Adrenal gland (tissue), 12 donors: ENCODE data around the gene ZNF236. TPM values are rescaled to one million over a fixed set of nuclear protein-coding genes. Genes with fewer than 3 reads are reported as not detected.

ENCODE experiments used
- DNase-seq, 7 donors: peaks; one replicate each; pipeline ENCODE4 v3.0.0-alpha.2; 2019 to 2020
- H3K27ac ChIP-seq, 5 donors: fragments of 200-600 bp; sonication (generic) in 4 of 5; 1 replicate in 3 of 5; 2 replicates in 2 of 5; pipeline versions ENCODE4 v1.5.1 to v1.8.0; 2016 to 2020; ENCODE audit warnings: mild to moderate bottlenecking in 1 of 5
- H3K27me3 ChIP-seq: fragments of 200-600 bp; 2 replicates; pipeline ENCODE4 v1.8.0; 2021
- H3K36me3 ChIP-seq, 2 donors: fragments of 200-600 bp; replicated peaks in 1 of 2; 1 replicate in 1 of 2; 2 replicates in 1 of 2; pipeline versions ENCODE4 v1.5.1 to v1.8.0; 2018 to 2022
- H3K4me1 ChIP-seq, 2 donors: fragments of 200-600 bp; replicated peaks in 1 of 2; 1 replicate in 1 of 2; 2 replicates in 1 of 2; pipeline versions ENCODE4 v1.5.1 to v1.8.0; 2018 to 2021
- H3K4me3 ChIP-seq, 4 donors: fragments of 200-600 bp; sonication (generic) in 3 of 4; one replicate each; pipeline ENCODE4 v1.5.1; 2016 to 2018
- H3K9me3 ChIP-seq, 3 donors: fragments of 200-600 bp; sonication (generic) in 1 of 3; replicated peaks in 1 of 3; 1 replicate in 2 of 3; 2 replicates in 1 of 3; pipeline versions ENCODE4 v1.5.1 to v1.8.0; 2016 to 2021
- POLR2A ChIP-seq, 2 donors: fragments of 450-650 bp; IDR thresholded peaks; one replicate each; pipeline ENCODE4 v1.6.1; 2017; ENCODE audit warnings: antibody characterized with exemption in 2 of 2, mild to moderate bottlenecking in 2 of 2, moderate library complexity in 1 of 2
- WGBS, 4 donors: extraction: QIAGEN DNeasy Blood & Tissue Kit in 2 of 4; methylation state at CpG; one replicate each; pipeline versions ENCODE4 v1.1.5 to v1.1.7; 2013 to 2017; 5-methylcytosine and 5-hydroxymethylcytosine counted together
- intact Hi-C, 2 donors: fragments of 100-400 bp; cut with DNase I; formaldehyde crosslinking; loops; one replicate each; pipeline versions ENCODE4 v1.14.1 to v1.15.0; 2022 to 2023
- polyA plus RNA-seq, 3 donors: library from polyadenylated mRNA; stranded (reverse); fragments of 200-250 nt in 2 of 3; fragments of 350-450 nt in 1 of 3; fragmentation: Illumina TruSeq in 1 of 3; extraction: RNeasy Lipid Tissue Mini Kit (QIAGEN cat#74804) in 1 of 3; gene quantifications; one replicate each; pipeline ENCODE4 v1.2.3, GENCODE V29; 2013 to 2014
- total RNA-seq, 9 donors: library from RNA; depleted of rRNA in 4 of 9; stranded (reverse); fragments of >200 nt in 4 of 9; fragments of 120-200 nt in 1 of 9; fragmentation: NEBNext Ultra II Directional in 1 of 9; extraction: Animal tissue kit (Norgen Biotek cat#: 25700) in 1 of 9; gene quantifications; one replicate each; pipeline versions ENCODE4 v1.1.0 to v1.2.4, GENCODE V29; 2013 to 2023
- TF ChIP-seq, protein P1 (sequence below), 6 experiments: fragments of 450-650 bp in 4 of 6; fragments of 200-600 bp in 2 of 6; sonication (generic) in 1 of 6; IDR thresholded peaks; 1 replicate in 5 of 6; 2 replicates in 1 of 6; pipeline versions ENCODE4 v1.5.1 to v1.8.0; 2016 to 2021; ENCODE audit warnings: antibody characterized with exemption in 6 of 6, mild to moderate bottlenecking in 2 of 6, moderate library complexity in 1 of 6
- donor health status: healthy with polysubstance abuse.
- donor health status: Bipolar disorder and iron deficiency.
- donor health status: DM: yes; HTN: yes; CAD: no.
- donor health status: DM: no; HTN: no; CAD: no.
- donor health status: DM: no; HTN: no; CAD: no.
- donor health status: DM: yes; HTN: yes; CAD: no.

ZNF236 gene
- total and polyA plus RNA-seq, 12 donors = 2.7 to 35.2 (median 8.1) TPM

DNA sequence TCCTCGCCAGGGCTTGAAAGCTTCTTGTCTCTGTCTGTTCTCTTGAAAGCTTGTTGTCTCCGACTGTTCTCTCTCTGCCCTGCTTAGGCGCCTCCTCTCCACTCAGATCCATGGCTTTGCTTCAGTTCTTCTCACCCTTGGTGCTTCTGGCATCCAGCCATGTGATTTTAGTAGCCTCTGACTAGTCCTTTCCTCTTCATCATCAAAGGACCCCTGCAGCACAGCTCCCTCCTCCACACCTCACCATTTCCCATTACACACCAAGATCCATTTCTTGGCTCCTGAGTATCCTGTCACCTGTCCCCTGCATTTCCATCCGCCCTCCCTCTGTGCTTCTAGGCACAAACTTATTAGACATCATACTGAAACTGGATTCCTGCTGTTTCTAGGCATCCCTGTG, 59.4 kb downstream of the ZNF236 start:
- 91 to 99% (median 95%) methylated on average over 4 of the region's 4 CpGs for WGBS, 4 donors
- no peak for TF ChIP-seq POLR2A (IDR thresholded peaks at IDR 0.05)
- TF ChIP-seq, protein P1, sequence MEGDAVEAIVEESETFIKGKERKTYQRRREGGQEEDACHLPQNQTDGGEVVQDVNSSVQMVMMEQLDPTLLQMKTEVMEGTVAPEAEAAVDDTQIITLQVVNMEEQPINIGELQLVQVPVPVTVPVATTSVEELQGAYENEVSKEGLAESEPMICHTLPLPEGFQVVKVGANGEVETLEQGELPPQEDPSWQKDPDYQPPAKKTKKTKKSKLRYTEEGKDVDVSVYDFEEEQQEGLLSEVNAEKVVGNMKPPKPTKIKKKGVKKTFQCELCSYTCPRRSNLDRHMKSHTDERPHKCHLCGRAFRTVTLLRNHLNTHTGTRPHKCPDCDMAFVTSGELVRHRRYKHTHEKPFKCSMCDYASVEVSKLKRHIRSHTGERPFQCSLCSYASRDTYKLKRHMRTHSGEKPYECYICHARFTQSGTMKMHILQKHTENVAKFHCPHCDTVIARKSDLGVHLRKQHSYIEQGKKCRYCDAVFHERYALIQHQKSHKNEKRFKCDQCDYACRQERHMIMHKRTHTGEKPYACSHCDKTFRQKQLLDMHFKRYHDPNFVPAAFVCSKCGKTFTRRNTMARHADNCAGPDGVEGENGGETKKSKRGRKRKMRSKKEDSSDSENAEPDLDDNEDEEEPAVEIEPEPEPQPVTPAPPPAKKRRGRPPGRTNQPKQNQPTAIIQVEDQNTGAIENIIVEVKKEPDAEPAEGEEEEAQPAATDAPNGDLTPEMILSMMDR (IDR thresholded peaks at IDR 0.05) = no peak
- H3K36me3 ChIP-seq = peaks cover 0 to 33% of the 10 kb centered on the region in 2 donors

DNA sequence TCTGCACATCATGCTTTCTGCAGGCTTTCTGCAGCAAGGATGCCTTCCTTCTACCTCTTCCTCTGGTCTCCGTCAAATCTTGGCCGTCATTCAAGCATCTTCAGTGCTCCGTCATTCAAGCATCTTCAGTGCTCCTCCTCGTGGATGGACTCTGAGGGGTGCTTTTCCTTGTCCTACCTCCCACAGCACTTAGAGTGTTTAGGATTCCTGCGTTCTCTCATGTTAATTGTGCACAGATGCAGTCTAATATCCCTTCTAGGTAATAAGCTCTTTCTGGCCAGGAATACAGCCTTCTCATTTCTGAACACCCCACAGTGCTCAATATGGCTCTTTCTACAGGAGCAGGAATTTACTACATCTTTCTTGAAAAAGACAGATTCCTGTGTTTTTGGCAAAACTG, 59.8 kb downstream of the ZNF236 start:
- intact Hi-C loops = no loop called here
- 73 to 82% (median 74%) methylated on average over 5 of the region's 5 CpGs for WGBS, 4 donors
- peaks cover 0 to 33% of the 10 kb centered on the region in 2 donors for H3K36me3 ChIP-seq

More for the DNA sequence above, 59.4 kb downstream of the ZNF236 start:
- Histone ChIP-seq H3K27me3 (no peaks in the 10 kb centered on the region), H3K9me3 (no peaks in the 10 kb centered on the region), H3K4me3 (no peak overlapping the region), H3K27ac (no peak overlapping the region), H3K4me1 (no peaks in the 10 kb centered on the region)
- intact Hi-C loops = no loop called here
- no peak for DNase-seq

GRCh38 chr18:76885001-76885400, 62.6 kb downstream of the ZNF236 start:
- Histone ChIP-seq H3K9me3 (no peaks in the 10 kb centered on the region), H3K27ac (no peak overlapping the region), H3K4me1 (no peaks in the 10 kb centered on the region), H3K4me3 (no peak overlapping the region), H3K27me3 (no peaks in the 10 kb centered on the region), H3K36me3 (peaks cover 0 to 30% of the 10 kb centered on the region in 2 donors)
- TF ChIP-seq, protein P1 (IDR thresholded peaks at IDR 0.05) = no peak
- no peak for TF ChIP-seq POLR2A (IDR thresholded peaks at IDR 0.05)
- no peak for DNase-seq
- intact Hi-C loops = no loop called here
- WGBS, 4 donors = 88 to 96% (median 90%) methylated on average over 5 of the region's 5 CpGs

More for the DNA sequence above, 59.8 kb downstream of the ZNF236 start:
- Histone ChIP-seq H3K27me3 (no peaks in the 10 kb centered on the region), H3K9me3 (no peaks in the 10 kb centered on the region), H3K4me3 (no peak overlapping the region), H3K27ac (no peak overlapping the region), H3K4me1 (no peaks in the 10 kb centered on the region)
- TF ChIP-seq POLR2A (IDR thresholded peaks at IDR 0.05) = no peak
- TF ChIP-seq, protein P1 (IDR thresholded peaks at IDR 0.05) = no peak
- DNase-seq = no peak

GRCh38 chr18:76886112-76886511, 63.8 kb downstream of the ZNF236 start:
- intact Hi-C loops = no loop called here
- H3K4me3 ChIP-seq = no peak overlapping the region
- 87 to 96% (median 89%) methylated on average over 7 of the region's 7 CpGs for WGBS, 4 donors
- H3K4me1 ChIP-seq = no peaks in the 10 kb centered on the region
- H3K27me3 ChIP-seq = no peaks in the 10 kb centered on the region
- DNase-seq = no peak
- H3K9me3 ChIP-seq = no peaks in the 10 kb centered on the region
- TF ChIP-seq, protein P1 (IDR thresholded peaks at IDR 0.05) = no peak
- TF ChIP-seq POLR2A (IDR thresholded peaks at IDR 0.05) = no peak
- peaks cover 0 to 19% of the 10 kb centered on the region in 2 donors for H3K36me3 ChIP-seq
- no peak overlapping the region for H3K27ac ChIP-seq
